HepG2 (cell line): Measurements from ENCODE around the gene FHIT. TPM values are rescaled to one million over a fixed set of nuclear protein-coding genes. Genes with fewer than 3 reads are reported as not detected.
"Not testable (repeated sequence)": the region's sequence is repeated elsewhere in the genome, so short reads cannot be mapped to it uniquely, and the experiment has no call there.

Experiments used
- ATAC-seq: fragments of 200-7000 bp; cut with Tn5 transposase; 3 replicates; pipeline ENCODE4 v1.9.1; 2020; ENCODE audit warnings: mild to moderate bottlenecking, moderate library complexity
- BruUV-seq: library from RNA; stranded (reverse); fragments of 400-500 nt; replicated peaks from 2 replicates; lab custom pipeline; 2021; lab: Mats Ljungman, UMichigan
- CTCF ChIA-PET: fragments of 300-600 bp; formaldehyde crosslinking; extraction: SDS; loops from one replicate; lab custom pipeline; 2021; ENCODE audit warnings: low total read pairs, inconsistent platforms, low intra/inter-chr PET ratio; lab: Yijun Ruan, JAX
- POLR2A ChIA-PET: fragments of 350-600 bp; sonication (Branson Sonifier 250); formaldehyde crosslinking; loops from one replicate; lab custom pipeline; 2020; ENCODE audit warnings: antibody characterized with exemption, inconsistent platforms; lab: Yijun Ruan, JAX
- DNase-seq: peaks from one replicate; pipeline ENCODE4 v3.0.0-alpha.2; 2015; ENCODE audit warnings: low spot score
- FAIRE-seq: peaks from 3 replicates; lab custom pipeline; 2011; peaks lifted over from hg19 to GRCh38; lab: Jason Lieb, UNC
- H2AFZ ChIP-seq: one replicate; pipeline ENCODE4 v1.6.1; 2011; ENCODE audit warnings: low read length, inconsistent platforms
- H3K27ac ChIP-seq: fragments of 300-600 bp; 3 replicates; pipeline ENCODE4 v1.8.0; 2011; ENCODE audit warnings: mixed run types, mild to moderate bottlenecking, mixed read lengths, low read length, inconsistent platforms; ENCODE audit not compliant: insufficient read depth; ENCODE audit errors: extremely low read length
- H3K27me3 ChIP-seq, 2 experiments: fragments of 200-600 bp in 1 of 2; 2 replicates in 1 of 2; 3 replicates in 1 of 2; pipeline versions ENCODE4 v1.6.0 to v1.8.0; 2011; ENCODE audit warnings: low read length in 2 of 2, mild to moderate bottlenecking in 2 of 2, moderate library complexity in 2 of 2, inconsistent platforms in 1 of 2; ENCODE audit not compliant: insufficient read depth in 2 of 2, control insufficient read depth in 1 of 2
- H3K36me3 ChIP-seq, 2 experiments: fragments of 200-600 bp in 1 of 2; replicated peaks in 1 of 2; 2 replicates in 1 of 2; 3 replicates in 1 of 2; pipeline versions ENCODE4 v1.5.1 to v1.8.0; 2011; ENCODE audit warnings: low read length in 2 of 2, inconsistent platforms in 1 of 2; ENCODE audit not compliant: insufficient read depth in 2 of 2, control insufficient read depth in 1 of 2
- H3K4me1 ChIP-seq: 2 replicates; pipeline ENCODE4 v1.5.1; 2012; ENCODE audit warnings: low read length, inconsistent platforms; ENCODE audit not compliant: insufficient read depth
- H3K4me2 ChIP-seq: 2 replicates; pipeline ENCODE4 v1.6.0; 2011; ENCODE audit warnings: low read depth, low read length, inconsistent platforms
- H3K4me3 ChIP-seq, 3 experiments: fragments of 200-600 bp in 1 of 3; sonication (generic), shearing (Covaris generic) in 1 of 3; replicated peaks in 1 of 3; 2 replicates each; pipeline ENCODE4 v1.5.1; 2011 to 2016; ENCODE audit warnings: low read length in 3 of 3, inconsistent platforms in 2 of 3, low read depth in 2 of 3, mild to moderate bottlenecking in 2 of 3, control low read depth in 1 of 3, mixed read lengths in 1 of 3; ENCODE audit not compliant: insufficient read depth in 1 of 3
- H3K79me2 ChIP-seq: one replicate; pipeline ENCODE4 v1.6.1; 2011; ENCODE audit warnings: low read length, inconsistent platforms; ENCODE audit not compliant: insufficient read depth
- H3K9ac ChIP-seq: 2 replicates; pipeline ENCODE4 v1.6.0; 2011; ENCODE audit warnings: mild to moderate bottlenecking, low read depth, low read length, inconsistent platforms; ENCODE audit not compliant: insufficient read depth
- H3K9me3 ChIP-seq: 2 replicates; pipeline ENCODE4 v1.5.1; 2012; ENCODE audit warnings: mild to moderate bottlenecking, low read length
- H4K20me1 ChIP-seq: 2 replicates; pipeline ENCODE4 v1.6.0; 2011; ENCODE audit warnings: inconsistent platforms, mild to moderate bottlenecking, low read length, moderate library complexity; ENCODE audit not compliant: insufficient read depth
- AKNA ChIP-seq: sonication (generic); formaldehyde crosslinking; IDR thresholded peaks from 2 replicates; pipeline ENCODE4 v1.4.0; 2020; ENCODE audit warnings: missing genetic modification reagents, borderline replicate concordance
- JDP2 ChIP-seq: sonication (generic); formaldehyde crosslinking; IDR thresholded peaks from 2 replicates; pipeline ENCODE4 v1.8.1; 2022; ENCODE audit warnings: missing genetic modification reagents, borderline replicate concordance
- KDM3A ChIP-seq: IDR thresholded peaks from 2 replicates; pipeline ENCODE4 v1.6.1; 2018; ENCODE audit warnings: low read depth, missing compliant biosample characterization
- SOX13 ChIP-seq, 3 experiments: fragments of 450-650 bp in 1 of 3; sonication (generic) in 1 of 3; formaldehyde crosslinking in 1 of 3; IDR thresholded peaks in 2 of 3; conservative IDR thresholded peaks in 1 of 3; 2 replicates each; pipeline versions ENCODE4 v1.5.0 to v1.6.1; 2016 to 2020; ENCODE audit warnings: antibody characterized with exemption in 1 of 3, mild to moderate bottlenecking in 1 of 3, missing compliant biosample characterization in 1 of 3, missing genetic modification reagents in 1 of 3, moderate library complexity in 1 of 3
- ZMAT3 ChIP-seq: sonication (generic); formaldehyde crosslinking; conservative IDR thresholded peaks from 2 replicates; pipeline ENCODE4 v1.7.0; 2021; ENCODE audit warnings: missing genetic modification reagents
- ZNF276 ChIP-seq: sonication (generic); formaldehyde crosslinking; IDR thresholded peaks from 2 replicates; pipeline ENCODE4 v1.4.0; 2020; ENCODE audit warnings: mild to moderate bottlenecking, low read depth, missing genetic modification reagents
- ZNF331 ChIP-seq: sonication (generic); formaldehyde crosslinking; IDR thresholded peaks from 2 replicates; pipeline ENCODE4 v1.4.0; 2020; ENCODE audit warnings: missing genetic modification reagents
- WGBS: methylation state at CpG from one replicate; pipeline ENCODE4 v1.1.6; 2017; ENCODE audit warnings: low lambda C conversion rate; 5-methylcytosine and 5-hydroxymethylcytosine counted together
- in situ Hi-C: cut with HindIII; loops from 2 replicates; pipeline ENCODE4 v1.10.0; 2017; ENCODE audit warnings: low pct_unique_long_range_greater_than_20kb; ENCODE audit not compliant: extremely low pct_ligation_motif_present
- intact Hi-C: fragments of 100-400 bp; cut with micrococcal nuclease; formaldehyde crosslinking; loops from one replicate; pipeline ENCODE4 v1.10.0; 2022; ENCODE audit not compliant: unreplicated experiment
- polyA plus RNA-seq, 8 experiments: library from polyadenylated mRNA; depleted of rRNA in 3 of 8; stranded (reverse) in 7 of 8; unstranded in 1 of 8; fragments of >200 nt; fragmentation: Illumina TruSeq in 4 of 8; extraction: Trizol in 4 of 8; gene quantifications; 2 replicates each; pipeline versions ENCODE4 v1.2.1 to v1.2.3, GENCODE V29; 2011 to 2016; ENCODE audit warnings: low read depth in 4 of 8, missing spikeins in 1 of 8, mixed read lengths in 1 of 8; ENCODE audit not compliant: insufficient read depth in 1 of 8
- total RNA-seq, 5 experiments: library from RNA; depleted of rRNA; stranded (reverse); fragments of >200 nt; fragmentation: Illumina TruSeq; extraction: Trizol; gene quantifications; 2 replicates each; pipeline ENCODE4 v1.2.3, GENCODE V29; 2016; ENCODE audit warnings: low read depth in 1 of 5

FHIT gene
- total and polyA plus RNA-seq, 2 of the 13 experiments (the other 11 are each of a cell fraction or from before 2014, with no cell fraction given) = 4.0 to 4.6 TPM

GRCh38 chr3:61066800-61067199, 184.5 kb downstream of the FHIT start (continued):
- TF ChIP-seq AKNA = no peak
- no peak for TF ChIP-seq ZNF331 (CRISPR knock-in tag)
- TF ChIP-seq ZNF276 (CRISPR knock-in tag) = no peak
- TF ChIP-seq ZMAT3 (CRISPR knock-in tag) = no peak
- no peak for TF ChIP-seq KDM3A (CRISPR knock-in tag)
- TF ChIP-seq JDP2 (CRISPR knock-in tag) = no peak
- TF ChIP-seq SOX13 (IDR thresholded peaks at IDR 0.05) = no peak
- TF ChIP-seq SOX13 (CRISPR knock-in tag; conservative IDR thresholded peaks at IDR 0.05 in 1 of 2, IDR thresholded peaks at IDR 0.05 in 1 of 2) = no peak

- intact Hi-C loops, H3K36me3 ChIP-seq, DNase-seq, H3K4me3 ChIP-seq, ATAC-seq, BruUV-seq, H4K20me1 ChIP-seq, H3K27me3 ChIP-seq, in situ Hi-C loops, H3K9ac ChIP-seq, FAIRE-seq, CTCF ChIA-PET, H3K9me3 ChIP-seq, H3K4me1 ChIP-seq, H2AFZ ChIP-seq, POLR2A ChIA-PET, H3K27ac ChIP-seq, H3K4me2 ChIP-seq, H3K79me2 ChIP-seq: not testable (repeated sequence)
- 90% methylated on average over 2 of the region's 2 CpGs for WGBS
These were observed 185.0 kb downstream of the FHIT start for GRCh38 chr3:61066222-61066621.
